ENCODE data around the gene ARHGAP19.

ARHGAP19 gene

DNA sequence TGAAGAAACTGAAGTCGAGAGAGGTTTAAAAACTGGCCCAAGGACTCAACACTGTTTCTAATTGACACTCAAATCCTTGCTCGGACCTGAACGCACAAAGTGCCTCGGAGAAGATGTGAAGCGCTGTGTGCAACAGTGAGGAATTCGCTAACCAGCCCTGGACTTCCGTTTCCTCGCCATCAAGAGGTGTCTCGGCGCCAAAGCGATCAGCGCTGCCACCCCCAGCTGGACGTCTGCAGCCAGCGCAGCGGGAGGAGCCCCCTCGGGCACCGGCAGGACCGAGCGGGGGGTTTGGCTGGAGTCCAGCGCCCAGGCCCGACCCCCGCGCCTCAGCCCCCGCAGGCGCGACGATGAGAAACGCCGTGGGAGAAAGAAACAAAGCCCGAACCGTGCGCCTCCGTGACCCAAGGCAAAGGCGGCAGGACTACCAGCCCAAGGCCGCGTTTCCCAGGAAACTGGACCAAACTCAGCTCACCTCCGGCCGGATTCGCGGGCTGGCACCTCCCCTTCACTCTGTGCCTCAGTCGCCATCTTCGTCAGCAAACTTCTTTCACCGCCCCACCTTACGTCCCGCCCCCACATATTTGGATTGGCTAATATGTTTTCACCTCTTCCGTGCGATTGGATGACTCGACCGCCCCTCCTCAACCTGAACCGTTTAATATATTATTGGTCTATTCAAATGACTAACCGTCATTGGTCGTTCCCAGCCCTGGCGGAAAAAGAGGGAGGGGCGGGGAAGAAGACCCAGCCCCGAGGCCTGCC is at the start of gene ARHGAP19 (continued):
- TF ChIP-seq ZNF544 (tag by site-specific recombination; IDR thresholded peaks at IDR 0.05) (no peak), ZNF670 (tag by site-specific recombination; IDR thresholded peaks at IDR 0.05; ENCODE audit: low read depth) (no peak), ZNF621 (tag by site-specific recombination; IDR thresholded peaks at IDR 0.05) (no peak), ZNF155 (tag by site-specific recombination; IDR thresholded peaks at IDR 0.05) (no peak), ZNF776 (tag by site-specific recombination; IDR thresholded peaks at IDR 0.05; ENCODE audit: borderline replicate concordance) (no peak), TCF7L2 (IDR thresholded peaks at IDR 0.05; ENCODE audit: borderline replicate concordance, low read depth, low read length) (no peak), ZNF510 (tag by site-specific recombination; IDR thresholded peaks at IDR 0.05; ENCODE audit: insufficient replicate concordance) (no peak), KLF16 (tag by site-specific recombination; IDR thresholded peaks at IDR 0.05) (peak; percentile 90), ZNF600 (tag by site-specific recombination; IDR thresholded peaks at IDR 0.05) (peak; percentile 95), ZNF501 (tag by site-specific recombination; IDR thresholded peaks at IDR 0.05) (peak; percentile 95), ZNF768 (tag by site-specific recombination; IDR thresholded peaks at IDR 0.05) (no peak), GLI2 (tag by site-specific recombination; IDR thresholded peaks at IDR 0.05; ENCODE audit: borderline replicate concordance, low read depth) (no peak; the same call in 1 of the 2 replicates), ZNF350 (tag by site-specific recombination; IDR thresholded peaks at IDR 0.05) (no peak), ZNF777 (tag by site-specific recombination; IDR thresholded peaks at IDR 0.05; ENCODE audit: borderline replicate concordance) (peak; percentile 48; the same call in 1 of the 2 replicates), OVOL3 (tag by site-specific recombination; IDR thresholded peaks at IDR 0.05) (peak; percentile 86), ZSCAN23 (tag by site-specific recombination; IDR thresholded peaks at IDR 0.05) (peak; percentile 76), HOXD13 (CRISPR knock-in tag; IDR thresholded peaks at IDR 0.05; ENCODE audit: borderline replicate concordance) (no peak), ZNF140 (tag by site-specific recombination; IDR thresholded peaks at IDR 0.05) (no peak), ZNF426 (tag by site-specific recombination; IDR thresholded peaks at IDR 0.05) (no peak), ZNF114 (tag by site-specific recombination; IDR thresholded peaks at IDR 0.05) (no peak), BCL11B (tag by site-specific recombination; IDR thresholded peaks at IDR 0.05; ENCODE audit: low read depth) (peak; percentile 86; the same call in 1 of the 2 replicates)
- TF ChIP-seq, protein P1, sequence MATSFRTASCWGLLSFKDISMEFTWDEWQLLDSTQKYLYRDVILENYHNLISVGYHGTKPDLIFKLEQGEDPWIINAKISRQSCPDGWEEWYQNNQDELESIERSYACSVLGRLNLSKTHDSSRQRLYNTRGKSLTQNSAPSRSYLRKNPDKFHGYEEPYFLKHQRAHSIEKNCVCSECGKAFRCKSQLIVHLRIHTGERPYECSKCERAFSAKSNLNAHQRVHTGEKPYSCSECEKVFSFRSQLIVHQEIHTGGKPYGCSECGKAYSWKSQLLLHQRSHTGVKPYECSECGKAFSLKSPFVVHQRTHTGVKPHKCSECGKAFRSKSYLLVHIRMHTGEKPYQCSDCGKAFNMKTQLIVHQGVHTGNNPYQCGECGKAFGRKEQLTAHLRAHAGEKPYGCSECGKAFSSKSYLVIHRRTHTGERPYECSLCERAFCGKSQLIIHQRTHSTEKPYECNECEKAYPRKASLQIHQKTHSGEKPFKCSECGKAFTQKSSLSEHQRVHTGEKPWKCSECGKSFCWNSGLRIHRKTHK (tag by site-specific recombination; IDR thresholded peaks at IDR 0.05): no peak
- TF ChIP-seq, protein P2, sequence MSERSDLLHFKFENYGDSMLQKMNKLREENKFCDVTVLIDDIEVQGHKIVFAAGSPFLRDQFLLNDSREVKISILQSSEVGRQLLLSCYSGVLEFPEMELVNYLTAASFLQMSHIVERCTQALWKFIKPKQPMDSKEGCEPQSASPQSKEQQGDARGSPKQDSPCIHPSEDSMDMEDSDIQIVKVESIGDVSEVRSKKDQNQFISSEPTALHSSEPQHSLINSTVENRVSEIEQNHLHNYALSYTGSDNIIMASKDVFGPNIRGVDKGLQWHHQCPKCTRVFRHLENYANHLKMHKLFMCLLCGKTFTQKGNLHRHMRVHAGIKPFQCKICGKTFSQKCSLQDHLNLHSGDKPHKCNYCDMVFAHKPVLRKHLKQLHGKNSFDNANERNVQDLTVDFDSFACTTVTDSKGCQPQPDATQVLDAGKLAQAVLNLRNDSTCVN (tag by site-specific recombination; optimal IDR thresholded peaks at IDR 0.05): peak; percentile 69
- TF ChIP-seq, protein P3, sequence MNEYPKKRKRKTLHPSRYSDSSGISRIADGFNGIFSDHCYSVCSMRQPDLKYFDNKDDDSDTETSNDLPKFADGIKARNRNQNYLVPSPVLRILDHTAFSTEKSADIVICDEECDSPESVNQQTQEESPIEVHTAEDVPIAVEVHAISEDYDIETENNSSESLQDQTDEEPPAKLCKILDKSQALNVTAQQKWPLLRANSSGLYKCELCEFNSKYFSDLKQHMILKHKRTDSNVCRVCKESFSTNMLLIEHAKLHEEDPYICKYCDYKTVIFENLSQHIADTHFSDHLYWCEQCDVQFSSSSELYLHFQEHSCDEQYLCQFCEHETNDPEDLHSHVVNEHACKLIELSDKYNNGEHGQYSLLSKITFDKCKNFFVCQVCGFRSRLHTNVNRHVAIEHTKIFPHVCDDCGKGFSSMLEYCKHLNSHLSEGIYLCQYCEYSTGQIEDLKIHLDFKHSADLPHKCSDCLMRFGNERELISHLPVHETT (tag by site-specific recombination; IDR thresholded peaks at IDR 0.05): peak; percentile 93
- TF ChIP-seq, protein P4, sequence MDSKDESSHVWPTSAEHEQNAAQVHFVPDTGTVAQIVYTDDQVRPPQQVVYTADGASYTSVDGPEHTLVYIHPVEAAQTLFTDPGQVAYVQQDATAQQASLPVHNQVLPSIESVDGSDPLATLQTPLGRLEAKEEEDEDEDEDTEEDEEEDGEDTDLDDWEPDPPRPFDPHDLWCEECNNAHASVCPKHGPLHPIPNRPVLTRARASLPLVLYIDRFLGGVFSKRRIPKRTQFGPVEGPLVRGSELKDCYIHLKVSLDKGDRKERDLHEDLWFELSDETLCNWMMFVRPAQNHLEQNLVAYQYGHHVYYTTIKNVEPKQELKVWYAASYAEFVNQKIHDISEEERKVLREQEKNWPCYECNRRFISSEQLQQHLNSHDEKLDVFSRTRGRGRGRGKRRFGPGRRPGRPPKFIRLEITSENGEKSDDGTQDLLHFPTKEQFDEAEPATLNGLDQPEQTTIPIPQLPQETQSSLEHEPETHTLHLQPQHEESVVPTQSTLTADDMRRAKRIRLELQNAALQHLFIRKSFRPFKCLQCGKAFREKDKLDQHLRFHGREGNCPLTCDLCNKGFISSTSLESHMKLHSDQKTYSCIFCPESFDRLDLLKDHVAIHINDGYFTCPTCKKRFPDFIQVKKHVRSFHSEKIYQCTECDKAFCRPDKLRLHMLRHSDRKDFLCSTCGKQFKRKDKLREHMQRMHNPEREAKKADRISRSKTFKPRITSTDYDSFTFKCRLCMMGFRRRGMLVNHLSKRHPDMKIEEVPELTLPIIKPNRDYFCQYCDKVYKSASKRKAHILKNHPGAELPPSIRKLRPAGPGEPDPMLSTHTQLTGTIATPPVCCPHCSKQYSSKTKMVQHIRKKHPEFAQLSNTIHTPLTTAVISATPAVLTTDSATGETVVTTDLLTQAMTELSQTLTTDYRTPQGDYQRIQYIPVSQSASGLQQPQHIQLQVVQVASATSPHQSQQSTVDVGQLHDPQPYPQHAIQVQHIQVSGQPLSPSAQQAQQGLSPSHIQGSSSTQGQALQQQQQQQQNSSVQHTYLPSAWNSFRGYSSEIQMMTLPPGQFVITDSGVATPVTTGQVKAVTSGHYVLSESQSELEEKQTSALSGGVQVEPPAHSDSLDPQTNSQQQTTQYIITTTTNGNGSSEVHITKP (tag by site-specific recombination; IDR thresholded peaks at IDR 0.05): peak; percentile 93
- TF ChIP-seq, protein P5, sequence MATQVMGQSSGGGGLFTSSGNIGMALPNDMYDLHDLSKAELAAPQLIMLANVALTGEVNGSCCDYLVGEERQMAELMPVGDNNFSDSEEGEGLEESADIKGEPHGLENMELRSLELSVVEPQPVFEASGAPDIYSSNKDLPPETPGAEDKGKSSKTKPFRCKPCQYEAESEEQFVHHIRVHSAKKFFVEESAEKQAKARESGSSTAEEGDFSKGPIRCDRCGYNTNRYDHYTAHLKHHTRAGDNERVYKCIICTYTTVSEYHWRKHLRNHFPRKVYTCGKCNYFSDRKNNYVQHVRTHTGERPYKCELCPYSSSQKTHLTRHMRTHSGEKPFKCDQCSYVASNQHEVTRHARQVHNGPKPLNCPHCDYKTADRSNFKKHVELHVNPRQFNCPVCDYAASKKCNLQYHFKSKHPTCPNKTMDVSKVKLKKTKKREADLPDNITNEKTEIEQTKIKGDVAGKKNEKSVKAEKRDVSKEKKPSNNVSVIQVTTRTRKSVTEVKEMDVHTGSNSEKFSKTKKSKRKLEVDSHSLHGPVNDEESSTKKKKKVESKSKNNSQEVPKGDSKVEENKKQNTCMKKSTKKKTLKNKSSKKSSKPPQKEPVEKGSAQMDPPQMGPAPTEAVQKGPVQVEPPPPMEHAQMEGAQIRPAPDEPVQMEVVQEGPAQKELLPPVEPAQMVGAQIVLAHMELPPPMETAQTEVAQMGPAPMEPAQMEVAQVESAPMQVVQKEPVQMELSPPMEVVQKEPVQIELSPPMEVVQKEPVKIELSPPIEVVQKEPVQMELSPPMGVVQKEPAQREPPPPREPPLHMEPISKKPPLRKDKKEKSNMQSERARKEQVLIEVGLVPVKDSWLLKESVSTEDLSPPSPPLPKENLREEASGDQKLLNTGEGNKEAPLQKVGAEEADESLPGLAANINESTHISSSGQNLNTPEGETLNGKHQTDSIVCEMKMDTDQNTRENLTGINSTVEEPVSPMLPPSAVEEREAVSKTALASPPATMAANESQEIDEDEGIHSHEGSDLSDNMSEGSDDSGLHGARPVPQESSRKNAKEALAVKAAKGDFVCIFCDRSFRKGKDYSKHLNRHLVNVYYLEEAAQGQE (tag by site-specific recombination; IDR thresholded peaks at IDR 0.05): peak; percentile 78
